Keratinocyte (primary cell): ENCODE measurements around the gene SRSF5. TPM values are rescaled to one million over a fixed set of nuclear protein-coding genes. Genes with fewer than 3 reads are reported as not detected.

Source experiments
- DNase-seq: peaks from one replicate; pipeline ENCODE4 v3.0.0-alpha.2; 2011; ENCODE audit warnings: low read depth, missing footprints, low spot score
- FAIRE-seq: peaks from 2 replicates; lab custom pipeline; 2011; peaks lifted over from hg19 to GRCh38; lab: Jason Lieb, UNC
- H2AFZ ChIP-seq: 2 replicates; pipeline ENCODE4 v1.6.0; 2012; ENCODE audit warnings: low read length, control low read depth, inconsistent platforms; ENCODE audit not compliant: control insufficient read depth
- H3K27ac ChIP-seq: 2 replicates; pipeline ENCODE4 v1.5.1; 2011; ENCODE audit warnings: low read length; ENCODE audit not compliant: control insufficient read depth, insufficient read depth
- H3K27me3 ChIP-seq: 3 replicates; pipeline ENCODE4 v1.6.0; 2011; ENCODE audit warnings: low read length; ENCODE audit not compliant: control insufficient read depth, insufficient read depth; ENCODE audit errors: extremely low read depth
- H3K36me3 ChIP-seq, 2 experiments: 2 replicates in 1 of 2; 3 replicates in 1 of 2; pipeline ENCODE4 v1.5.1; 2011; ENCODE audit warnings: low read length in 2 of 2, mild to moderate bottlenecking in 1 of 2; ENCODE audit not compliant: control insufficient read depth in 2 of 2, insufficient read depth in 2 of 2; ENCODE audit errors: extremely low read depth in 1 of 2
- H3K4me1 ChIP-seq: 3 replicates; pipeline ENCODE4 v1.5.1; 2011; ENCODE audit warnings: low read length; ENCODE audit not compliant: control insufficient read depth, insufficient read depth; ENCODE audit errors: extremely low read depth
- H3K4me2 ChIP-seq: 3 replicates; pipeline ENCODE4 v1.6.0; 2011; ENCODE audit warnings: low read depth, low read length; ENCODE audit not compliant: control insufficient read depth, insufficient read depth; ENCODE audit errors: extremely low read depth
- H3K4me3 ChIP-seq, 3 experiments: fragments of 200-600 bp in 1 of 3; sonication (generic) in 1 of 3; 2 replicates in 2 of 3; 3 replicates in 1 of 3; pipeline ENCODE4 v1.5.1; 2011 to 2016; ENCODE audit warnings: low read length in 3 of 3, mild to moderate bottlenecking in 3 of 3, control low read depth in 2 of 3, inconsistent platforms in 1 of 3, low read depth in 1 of 3, mixed read lengths in 1 of 3, mixed run types in 1 of 3, moderate library complexity in 1 of 3; ENCODE audit not compliant: control insufficient read depth in 2 of 3, insufficient read depth in 2 of 3; ENCODE audit errors: extremely low read depth in 1 of 3
- H3K79me2 ChIP-seq: 2 replicates; pipeline ENCODE4 v1.6.0; 2012; ENCODE audit warnings: low read length; ENCODE audit not compliant: control insufficient read depth, insufficient read depth
- H3K9ac ChIP-seq: 3 replicates; pipeline ENCODE4 v1.6.0; 2011; ENCODE audit warnings: low read length; ENCODE audit not compliant: control insufficient read depth, insufficient read depth; ENCODE audit errors: extremely low read depth
- H3K9me1 ChIP-seq: 3 replicates; pipeline ENCODE4 v1.6.0; 2011; ENCODE audit warnings: low read length; ENCODE audit not compliant: control insufficient read depth, insufficient read depth; ENCODE audit errors: extremely low read depth
- H3K9me3 ChIP-seq: 2 replicates; pipeline ENCODE4 v1.5.1; 2012; ENCODE audit warnings: low read depth, low read length; ENCODE audit not compliant: control insufficient read depth
- H4K20me1 ChIP-seq: 3 replicates; pipeline ENCODE4 v1.6.0; 2011; ENCODE audit warnings: low read length; ENCODE audit not compliant: control insufficient read depth, insufficient read depth; ENCODE audit errors: extremely low read depth
- EZH2 ChIP-seq: IDR thresholded peaks from one replicate; pipeline ENCODE4 v1.6.1; 2012; ENCODE audit warnings: inconsistent platforms, mild to moderate bottlenecking, low read length, moderate library complexity
- dilution Hi-C: fragments of 300-500 bp; cut with MboI; formaldehyde crosslinking; loops from one replicate; pipeline ENCODE4 v1.7.0; 2020; ENCODE audit warnings: low sequenced_read_pairs; ENCODE audit not compliant: extremely low pct_ligation_motif_present
- polyA plus RNA-seq, 5 experiments: library from polyadenylated mRNA; depleted of rRNA in 3 of 5; stranded (reverse) in 3 of 5; stranded (forward) in 1 of 5; unstranded in 1 of 5; fragments of >200 nt; gene quantifications; 1 replicate in 1 of 5; 2 replicates in 3 of 5; 3 replicates in 1 of 5; pipeline versions ENCODE4 v1.2.1 to v1.2.3, GENCODE V29; 2011 to 2012; ENCODE audit warnings: missing spikeins in 2 of 5, low read depth in 1 of 5, low replicate concordance in 1 of 5
- TF ChIP-seq, protein P1 (sequence below), 3 experiments: IDR thresholded peaks in 1 of 3; conservative IDR thresholded peaks in 1 of 3; optimal IDR thresholded peaks in 1 of 3; 2 replicates in 2 of 3; 3 replicates in 1 of 3; pipeline versions ENCODE3 to v1.5.1; 2011; ENCODE audit warnings: low read length in 3 of 3, mild to moderate bottlenecking in 3 of 3, moderate library complexity in 2 of 3, control low read depth in 1 of 3, inconsistent platforms in 1 of 3; ENCODE audit not compliant: insufficient read depth in 2 of 3; ENCODE audit errors: extremely low read depth in 1 of 3

Gene SRSF5
- polyA plus RNA-seq, 1 donor (not counting 4 experiments of a cell fraction or from before 2014, with no cell fraction given): 292 TPM

GRCh38 chr14:69775012-69775411 lies 8.1 kb downstream of the SRSF5 start:
- H3K36me3 ChIP-seq: peaks cover 29 to 53% of the 10 kb centered on the region in 2 experiments
- no peak for TF ChIP-seq EZH2
- no peak overlapping the region for H2AFZ ChIP-seq
- FAIRE-seq (no peak), DNase-seq (no peak)
- H3K79me2 ChIP-seq: peaks cover 11% of the 10 kb centered on the region
- no peak overlapping the region for H3K27ac ChIP-seq
- no peaks in the 10 kb centered on the region for H3K9me3 ChIP-seq
- H3K9me1 ChIP-seq: no peaks in the 10 kb centered on the region
- no peak overlapping the region for H3K4me2 ChIP-seq
- H3K4me3 ChIP-seq: no peak overlapping the region
- no peaks in the 10 kb centered on the region for H3K27me3 ChIP-seq
- H3K9ac ChIP-seq: no peak overlapping the region
- no peaks in the 10 kb centered on the region for H3K4me1 ChIP-seq
- H4K20me1 ChIP-seq: peaks cover under 1% of the 10 kb centered on the region
- dilution Hi-C loops: no loop called here

- Histone ChIP-seq H3K27ac (no peak overlapping the region), H3K4me1 (no peaks in the 10 kb centered on the region), H3K27me3 (no peaks in the 10 kb centered on the region), H3K9ac (no peak overlapping the region), H3K9me3 (no peaks in the 10 kb centered on the region), H3K79me2 (no peaks in the 10 kb centered on the region), H3K9me1 (no peaks in the 10 kb centered on the region), H3K4me2 (no peak overlapping the region), H3K4me3 (no peak overlapping the region), H3K36me3 (peaks cover 24 to 35% of the 10 kb centered on the region in 2 experiments), H4K20me1 (no peaks in the 10 kb centered on the region), H2AFZ (no peak overlapping the region)
- dilution Hi-C loops: no loop called here
- FAIRE-seq (no peak), DNase-seq (no peak)
- TF ChIP-seq, protein P1, sequence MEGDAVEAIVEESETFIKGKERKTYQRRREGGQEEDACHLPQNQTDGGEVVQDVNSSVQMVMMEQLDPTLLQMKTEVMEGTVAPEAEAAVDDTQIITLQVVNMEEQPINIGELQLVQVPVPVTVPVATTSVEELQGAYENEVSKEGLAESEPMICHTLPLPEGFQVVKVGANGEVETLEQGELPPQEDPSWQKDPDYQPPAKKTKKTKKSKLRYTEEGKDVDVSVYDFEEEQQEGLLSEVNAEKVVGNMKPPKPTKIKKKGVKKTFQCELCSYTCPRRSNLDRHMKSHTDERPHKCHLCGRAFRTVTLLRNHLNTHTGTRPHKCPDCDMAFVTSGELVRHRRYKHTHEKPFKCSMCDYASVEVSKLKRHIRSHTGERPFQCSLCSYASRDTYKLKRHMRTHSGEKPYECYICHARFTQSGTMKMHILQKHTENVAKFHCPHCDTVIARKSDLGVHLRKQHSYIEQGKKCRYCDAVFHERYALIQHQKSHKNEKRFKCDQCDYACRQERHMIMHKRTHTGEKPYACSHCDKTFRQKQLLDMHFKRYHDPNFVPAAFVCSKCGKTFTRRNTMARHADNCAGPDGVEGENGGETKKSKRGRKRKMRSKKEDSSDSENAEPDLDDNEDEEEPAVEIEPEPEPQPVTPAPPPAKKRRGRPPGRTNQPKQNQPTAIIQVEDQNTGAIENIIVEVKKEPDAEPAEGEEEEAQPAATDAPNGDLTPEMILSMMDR (optimal IDR thresholded peaks at IDR 0.05 in 1 of 3, IDR thresholded peaks at IDR 0.05 in 1 of 3, conservative IDR thresholded peaks at IDR 0.05 in 1 of 3; ENCODE audit: extremely low read depth in 1 of 3, insufficient read depth in 2 of 3, low read length in 3 of 3): no peak
- no peak for TF ChIP-seq EZH2
Observed at GRCh38 chr14:69776875-69777453, 10.0 kb downstream of the SRSF5 start.

DNA sequence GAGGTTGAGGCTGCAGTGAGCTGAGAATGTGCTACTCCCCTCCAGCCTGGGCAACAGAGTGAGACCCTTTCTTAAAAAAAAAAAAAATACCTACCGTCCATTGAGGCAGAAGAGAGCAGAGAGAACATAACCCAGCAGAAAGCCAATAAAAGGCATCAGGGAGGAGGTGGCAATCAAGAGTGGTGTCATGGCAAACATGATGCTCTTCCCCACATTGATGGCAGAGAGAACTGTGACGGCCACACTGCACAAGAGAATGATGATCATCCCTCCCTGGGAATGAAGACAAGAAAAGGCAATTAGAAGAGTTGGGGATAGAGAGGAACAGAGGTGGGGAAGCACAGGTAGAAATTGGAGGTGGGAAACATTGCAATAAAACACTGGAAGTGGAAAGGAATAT lies 12.1 kb downstream of the SRSF5 start:
- no peaks in the 10 kb centered on the region for H3K27me3 ChIP-seq
- dilution Hi-C loops: no loop called here
- DNase-seq (no peak), FAIRE-seq (no peak)
- H3K9me3 ChIP-seq: no peaks in the 10 kb centered on the region
- no peak for TF ChIP-seq EZH2
- TF ChIP-seq, protein P1 (optimal IDR thresholded peaks at IDR 0.05 in 1 of 3, IDR thresholded peaks at IDR 0.05 in 1 of 3, conservative IDR thresholded peaks at IDR 0.05 in 1 of 3; ENCODE audit: extremely low read depth in 1 of 3, insufficient read depth in 2 of 3, low read length in 3 of 3): no peak
- no peak overlapping the region for H2AFZ ChIP-seq
- H4K20me1 ChIP-seq: no peaks in the 10 kb centered on the region
- no peaks in the 10 kb centered on the region for H3K4me1 ChIP-seq
- peaks cover 15 to 19% of the 10 kb centered on the region in 2 experiments for H3K36me3 ChIP-seq
- H3K9ac ChIP-seq: no peak overlapping the region
- H3K4me2 ChIP-seq: no peak overlapping the region
- H3K27ac ChIP-seq: no peak overlapping the region
- H3K79me2 ChIP-seq: no peaks in the 10 kb centered on the region
- H3K4me3 ChIP-seq: no peak overlapping the region
- H3K9me1 ChIP-seq: no peaks in the 10 kb centered on the region
